Ishikawa (cell line): Measurements from ENCODE around the gene RIC8B.

Experiments used
- CEBPB ChIP-seq: IDR thresholded peaks from 2 replicates; pipeline ENCODE4 v1.6.1; 2012
- CREB1 ChIP-seq: IDR thresholded peaks from 2 replicates; pipeline ENCODE4 v1.6.1; 2012; ENCODE audit warnings: low read depth
- EGR1 ChIP-seq: IDR thresholded peaks from 2 replicates; pipeline ENCODE4 v1.6.1; 2012
- EP300 ChIP-seq: IDR thresholded peaks from 2 replicates; pipeline ENCODE4 v1.6.1; 2012; ENCODE audit warnings: borderline replicate concordance
- FOXM1 ChIP-seq: IDR thresholded peaks from 2 replicates; pipeline ENCODE4 v1.6.1; 2012; ENCODE audit warnings: low read depth, borderline replicate concordance
- NFIC ChIP-seq: IDR thresholded peaks from 2 replicates; pipeline ENCODE4 v1.6.1; 2012
- RAD21 ChIP-seq: IDR thresholded peaks from 2 replicates; pipeline ENCODE4 v1.6.1; 2012; ENCODE audit warnings: low read depth
- REST ChIP-seq: IDR thresholded peaks from 2 replicates; pipeline ENCODE4 v1.6.1; 2012; ENCODE audit warnings: low read depth, mild to moderate bottlenecking
- TAF1 ChIP-seq: IDR thresholded peaks from 2 replicates; pipeline ENCODE4 v1.6.1; 2012; ENCODE audit warnings: low read depth, mild to moderate bottlenecking
- TCF12 ChIP-seq: IDR thresholded peaks from 2 replicates; pipeline ENCODE4 v1.6.1; 2012; ENCODE audit warnings: low read depth
- TEAD4 ChIP-seq: IDR thresholded peaks from 2 replicates; pipeline ENCODE4 v1.6.1; 2012
- YY1 ChIP-seq: IDR thresholded peaks from 2 replicates; pipeline ENCODE4 v1.6.1; 2012; ENCODE audit warnings: low read depth
- ZBTB7A ChIP-seq: IDR thresholded peaks from 2 replicates; pipeline ENCODE4 v1.6.1; 2012; ENCODE audit warnings: low read depth
- TF ChIP-seq, protein P1 (sequence below): IDR thresholded peaks from 2 replicates; pipeline ENCODE4 v1.6.1; 2012
- TF ChIP-seq, protein P2 (sequence below): IDR thresholded peaks from 2 replicates; pipeline ENCODE4 v1.6.1; 2012

The RIC8B gene, protein sequence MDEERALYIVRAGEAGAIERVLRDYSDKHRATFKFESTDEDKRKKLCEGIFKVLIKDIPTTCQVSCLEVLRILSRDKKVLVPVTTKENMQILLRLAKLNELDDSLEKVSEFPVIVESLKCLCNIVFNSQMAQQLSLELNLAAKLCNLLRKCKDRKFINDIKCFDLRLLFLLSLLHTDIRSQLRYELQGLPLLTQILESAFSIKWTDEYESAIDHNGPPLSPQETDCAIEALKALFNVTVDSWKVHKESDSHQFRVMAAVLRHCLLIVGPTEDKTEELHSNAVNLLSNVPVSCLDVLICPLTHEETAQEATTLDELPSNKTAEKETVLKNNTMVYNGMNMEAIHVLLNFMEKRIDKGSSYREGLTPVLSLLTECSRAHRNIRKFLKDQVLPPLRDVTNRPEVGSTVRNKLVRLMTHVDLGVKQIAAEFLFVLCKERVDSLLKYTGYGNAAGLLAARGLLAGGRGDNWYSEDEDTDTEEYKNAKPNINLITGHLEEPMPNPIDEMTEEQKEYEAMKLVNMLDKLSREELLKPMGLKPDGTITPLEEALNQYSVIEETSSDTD

GRCh38 chr12:106774005-106774807 is at the start of gene RIC8B:
TSS of gene RIC8B (plus strand) at chr12:106774682. CDS start at chr12:106774746, 64 bp downstream.
- TF ChIP-seq CREB1 = peak; percentile 94
- TF ChIP-seq ZBTB7A = 0 out of 2 replicates have a peak, but pooled peaks have one; percentile 22
- TF ChIP-seq CEBPB = no peak
- peak; percentile 65; the same call in 1 of the 2 replicates for TF ChIP-seq TEAD4
- 0 out of 2 replicates have a peak, but pooled peaks have one; percentile 20 for TF ChIP-seq NFIC
- peak; percentile 69 for TF ChIP-seq TCF12
- TF ChIP-seq TAF1 = peak; percentile 60
- TF ChIP-seq, protein P1, sequence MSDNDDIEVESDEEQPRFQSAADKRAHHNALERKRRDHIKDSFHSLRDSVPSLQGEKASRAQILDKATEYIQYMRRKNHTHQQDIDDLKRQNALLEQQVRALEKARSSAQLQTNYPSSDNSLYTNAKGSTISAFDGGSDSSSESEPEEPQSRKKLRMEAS = peak; percentile 63
- TF ChIP-seq EP300 = no peak; the same call in 1 of the 2 replicates
- peak; percentile 76 for TF ChIP-seq EGR1
- TF ChIP-seq FOXM1 = no peak; the same call in 1 of the 2 replicates
- TF ChIP-seq RAD21 = no peak; the same call in 1 of the 2 replicates
- TF ChIP-seq YY1 = peak; percentile 72; the same call in 1 of the 2 replicates
- no peak for TF ChIP-seq REST
- TF ChIP-seq, protein P2, sequence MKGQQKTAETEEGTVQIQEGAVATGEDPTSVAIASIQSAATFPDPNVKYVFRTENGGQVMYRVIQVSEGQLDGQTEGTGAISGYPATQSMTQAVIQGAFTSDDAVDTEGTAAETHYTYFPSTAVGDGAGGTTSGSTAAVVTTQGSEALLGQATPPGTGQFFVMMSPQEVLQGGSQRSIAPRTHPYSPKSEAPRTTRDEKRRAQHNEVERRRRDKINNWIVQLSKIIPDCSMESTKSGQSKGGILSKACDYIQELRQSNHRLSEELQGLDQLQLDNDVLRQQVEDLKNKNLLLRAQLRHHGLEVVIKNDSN = 0 out of 2 replicates have a peak, but pooled peaks have one; percentile 34

DNA sequence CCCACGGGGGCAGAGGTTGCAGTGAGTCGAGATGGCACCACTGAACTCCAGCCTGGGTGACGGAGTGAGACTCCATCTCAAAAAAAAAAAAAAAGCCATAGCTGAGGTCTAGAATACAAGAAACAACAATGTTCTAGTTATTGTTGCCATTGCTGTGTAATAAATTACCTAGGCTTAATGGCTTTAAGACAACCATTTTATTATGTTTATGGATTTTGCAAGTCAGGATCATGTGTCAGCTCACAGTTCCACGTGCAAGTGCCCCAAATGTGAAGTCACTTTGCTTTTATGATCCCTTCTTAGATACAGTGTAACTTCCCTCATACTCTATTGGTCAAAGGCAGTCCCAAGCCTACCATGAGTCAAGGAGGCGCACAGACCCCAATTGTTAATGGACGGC is 49.5 kb upstream of the RIC8B start:
- TF ChIP-seq EGR1 (no peak), NFIC (no peak), EP300 (no peak), YY1 (no peak), REST (no peak), FOXM1 (no peak), ZBTB7A (no peak), CEBPB (no peak), TCF12 (no peak), CREB1 (no peak), TEAD4 (no peak), RAD21 (no peak), TAF1 (no peak)
- TF ChIP-seq, protein P1 = no peak
- TF ChIP-seq, protein P2 = no peak

- TF ChIP-seq, protein P2 = no peak
- TF ChIP-seq FOXM1 (no peak), ZBTB7A (no peak), RAD21 (no peak), YY1 (no peak), REST (no peak), CEBPB (no peak), TEAD4 (no peak)
- TF ChIP-seq, protein P1 = no peak
Observed at GRCh38 chr12:106729611-106730010, 44.9 kb upstream of the RIC8B start.
